SK-N-SH (cell line): ENCODE results near the gene SLC7A8. TPM values are rescaled to one million over a fixed set of nuclear protein-coding genes. Genes with fewer than 3 reads are reported as not detected.

ENCODE experiments used
- CTCF ChIA-PET: fragments of 300-600, 350-600 bp; formaldehyde crosslinking; extraction: SDS; loops from one replicate; lab custom pipeline; 2021; lab: Yijun Ruan, JAX
- POLR2A ChIA-PET: fragments of 350-600 bp; sonication (Branson Sonifier 250); formaldehyde crosslinking; extraction: SDS; loops from one replicate; lab custom pipeline; 2020; ENCODE audit warnings: antibody characterized with exemption, inconsistent platforms; lab: Yijun Ruan, JAX
- DNase-seq: peaks from one replicate; pipeline ENCODE4 v3.0.0; 2012
- H2AFZ ChIP-seq: fragments of 200-600 bp; sonication (generic); 2 replicates; pipeline ENCODE4 v1.8.1; 2016; ENCODE audit warnings: antibody characterized with exemption, mild to moderate bottlenecking, low read depth
- H3F3A ChIP-seq: fragments of 200-600 bp; sonication (generic); replicated peaks from 2 replicates; pipeline ENCODE3; 2016; ENCODE audit warnings: antibody characterized with exemption, mild to moderate bottlenecking; ENCODE audit not compliant: insufficient read depth
- H3K27ac ChIP-seq, 2 experiments: fragments of 200-500 bp in 1 of 2; fragments of 200-600 bp in 1 of 2; sonication (Bioruptor generic) in 1 of 2; sonication (generic), shearing (Covaris generic) in 1 of 2; 2 replicates each; pipeline versions ENCODE4 v1.5.1 to v1.6.1; 2014 to 2016; ENCODE audit warnings: low read depth in 2 of 2, inconsistent platforms in 1 of 2, low read length in 1 of 2, mild to moderate bottlenecking in 1 of 2, mixed read lengths in 1 of 2
- H3K27me3 ChIP-seq: fragments of 200-600 bp; sonication (generic), shearing (Covaris generic); 2 replicates; pipeline ENCODE4 v1.6.1; 2016; ENCODE audit warnings: mixed run types; ENCODE audit not compliant: insufficient read depth
- H3K36me3 ChIP-seq, 2 experiments: fragments of 200-500 bp in 1 of 2; fragments of 200-600 bp in 1 of 2; sonication (Bioruptor generic) in 1 of 2; sonication (generic) in 1 of 2; replicated peaks in 1 of 2; 2 replicates each; pipeline versions ENCODE3 to v1.5.1; 2014 to 2016; ENCODE audit warnings: low read length in 1 of 2, mild to moderate bottlenecking in 1 of 2; ENCODE audit not compliant: insufficient read depth in 2 of 2, control insufficient read depth in 1 of 2
- H3K4me1 ChIP-seq, 2 experiments: fragments of 200-500 bp in 1 of 2; fragments of 200-600 bp in 1 of 2; sonication (Bioruptor generic) in 1 of 2; sonication (generic), shearing (Covaris generic) in 1 of 2; 2 replicates each; pipeline versions ENCODE4 v1.5.1 to v1.6.1; 2014 to 2016; ENCODE audit warnings: low read depth in 1 of 2, low read length in 1 of 2, mixed run types in 1 of 2; ENCODE audit not compliant: insufficient read depth in 2 of 2, control insufficient read depth in 1 of 2
- H3K4me2 ChIP-seq: fragments of 200-600 bp; sonication (generic), shearing (Covaris generic); 2 replicates; pipeline ENCODE4 v1.6.1; 2017; ENCODE audit warnings: mixed run types
- H3K4me3 ChIP-seq, 2 experiments: fragments of 200-500 bp in 1 of 2; fragments of 200-600 bp in 1 of 2; sonication (Bioruptor generic) in 1 of 2; sonication (generic), shearing (Covaris generic) in 1 of 2; 2 replicates each; pipeline versions ENCODE4 v1.5.1 to v1.8.1; 2014 to 2016; ENCODE audit warnings: low read depth in 2 of 2, inconsistent platforms in 1 of 2, low read length in 1 of 2, mild to moderate bottlenecking in 1 of 2, mixed read lengths in 1 of 2, moderate library complexity in 1 of 2
- H3K79me2 ChIP-seq: fragments of 200-600 bp; sonication (generic); 2 replicates; pipeline ENCODE4 v1.8.1; 2017; ENCODE audit warnings: mild to moderate bottlenecking; ENCODE audit not compliant: insufficient read depth
- H3K9ac ChIP-seq: fragments of 200-600 bp; sonication (generic); 2 replicates; pipeline ENCODE4 v1.6.1; 2017; ENCODE audit warnings: mixed run types
- H3K9me2 ChIP-seq: fragments of 200-600 bp; sonication (generic); 2 replicates; pipeline ENCODE4 v1.6.1; 2017; ENCODE audit warnings: mixed run types
- H3K9me3 ChIP-seq: fragments of 200-600 bp; sonication (generic); 2 replicates; pipeline ENCODE4 v1.6.1; 2017; ENCODE audit warnings: mixed run types, mild to moderate bottlenecking, moderate library complexity
- H4K20me1 ChIP-seq: fragments of 200-600 bp; sonication (generic); 2 replicates; pipeline ENCODE4 v1.6.1; 2017; ENCODE audit warnings: mild to moderate bottlenecking, mixed run types; ENCODE audit not compliant: insufficient read depth
- EP300 ChIP-seq, 2 experiments: IDR thresholded peaks; 2 replicates each; pipeline versions ENCODE4 v1.4.0 to v1.6.1; 2012; ENCODE audit warnings: borderline replicate concordance in 1 of 2, low read depth in 1 of 2, low read length in 1 of 2
- EZH2phosphoT487 ChIP-seq: fragments of 200-600 bp; sonication (generic); IDR thresholded peaks from 2 replicates; pipeline ENCODE4 v1.6.1; 2017; ENCODE audit warnings: low read depth, mixed run types, mild to moderate bottlenecking, antibody characterized with exemption, moderate library complexity, borderline replicate concordance
- FOSL2 ChIP-seq: IDR thresholded peaks from 2 replicates; pipeline ENCODE4 v1.4.0; 2012; ENCODE audit warnings: low read depth, mild to moderate bottlenecking, moderate library complexity, borderline replicate concordance
- GABPA ChIP-seq: IDR thresholded peaks from 2 replicates; pipeline ENCODE4 v1.4.0; 2012; ENCODE audit warnings: low read depth, mild to moderate bottlenecking
- GATA2 ChIP-seq: sonication (generic); formaldehyde crosslinking; IDR thresholded peaks from 2 replicates; pipeline ENCODE4 v1.5.0; 2020; ENCODE audit warnings: mild to moderate bottlenecking, missing genetic modification reagents
- IRF3 ChIP-seq: fragments of 150-350 bp; IDR thresholded peaks from 2 replicates; pipeline ENCODE4 v1.6.1; 2016; ENCODE audit warnings: mild to moderate bottlenecking, low read depth, low read length
- JUND ChIP-seq: IDR thresholded peaks from 2 replicates; pipeline ENCODE4 v1.4.0; 2012
- MEF2A ChIP-seq: IDR thresholded peaks from 2 replicates; pipeline ENCODE4 v1.4.0; 2012; ENCODE audit warnings: low read depth, borderline replicate concordance
- PBX3 ChIP-seq: IDR thresholded peaks from 2 replicates; pipeline ENCODE4; 2012
- POLR2AphosphoS5 ChIP-seq: IDR thresholded peaks from 2 replicates; pipeline ENCODE4 v1.6.1; 2012; ENCODE audit warnings: low read depth, low read length
- RFX5 ChIP-seq: IDR thresholded peaks from 2 replicates; pipeline ENCODE4 v1.6.1; 2012; ENCODE audit warnings: mild to moderate bottlenecking, improper control_type of control experiment, low read length
- TCF12 ChIP-seq: IDR thresholded peaks from 2 replicates; pipeline ENCODE4 v1.4.0; 2012
- USF1 ChIP-seq: IDR thresholded peaks from 2 replicates; pipeline ENCODE4 v1.4.0; 2012; ENCODE audit warnings: low read depth, borderline replicate concordance
- ZBTB33 ChIP-seq: IDR thresholded peaks from 2 replicates; pipeline ENCODE4 v1.4.0; 2012; ENCODE audit warnings: low read depth, borderline replicate concordance
- WGBS: methylation state at CpG from one replicate; pipeline ENCODE4 v1.1.6; 2017; ENCODE audit warnings: low lambda C conversion rate; 5-methylcytosine and 5-hydroxymethylcytosine counted together
- polyA plus RNA-seq, 3 experiments: library from polyadenylated mRNA; depleted of rRNA; stranded (reverse); fragments of >200 nt; gene quantifications; 2 replicates each; pipeline ENCODE4 v1.2.3, GENCODE V29; 2012

The SLC7A8 gene
- polyA plus RNA-seq, 1 of the 3 experiments (the other 2 are of a cell fraction) = 1.4 TPM

GRCh38 chr14:23085458-23085857 is 98.0 kb downstream of the SLC7A8 start:
- ChIA-PET CTCF (interaction anchor here (0.8 to 7.5 kb wide), 7 partner anchors 8 to 112 kb away, joined by 3 to 73 read pairs (median 6); no protein-coding TSS in a partner anchor), POLR2A (no interaction called here)
- H3K27ac ChIP-seq = no peak overlapping the region
- no peaks in the 10 kb centered on the region for H3K27me3 ChIP-seq
- DNase-seq = no peak
- peaks cover 80% of the 10 kb centered on the region for H3K79me2 ChIP-seq
- no peaks in the 10 kb centered on the region; the same call in 1 of the 2 replicates for H4K20me1 ChIP-seq
- H3K9ac ChIP-seq = no peak overlapping the region
- H3K4me3 ChIP-seq = no peak overlapping the region
- peaks cover 24% of the 10 kb centered on the region for H3F3A ChIP-seq
- peaks cover 66 to 96% of the 10 kb centered on the region in 2 experiments for H3K36me3 ChIP-seq
- no peaks in the 10 kb centered on the region for H3K9me3 ChIP-seq
- H2AFZ ChIP-seq = no peak overlapping the region
- no peak overlapping the region for H3K4me2 ChIP-seq
- no peak for TF ChIP-seq ZBTB33
- TF ChIP-seq, all 33 proteins: peak for 0
- 95% methylated on average over 3 of the region's 3 CpGs for WGBS
- H3K4me1 ChIP-seq = no peaks in the 10 kb centered on the region
- no peaks in the 10 kb centered on the region for H3K9me2 ChIP-seq

- Histone ChIP-seq H3K4me3 (no peak overlapping the region), H3K4me2 (no peak overlapping the region), H3K79me2 (peaks cover 55% of the 10 kb centered on the region), H4K20me1 (no peaks in the 10 kb centered on the region), H3K9ac (no peak overlapping the region), H3K27me3 (no peaks in the 10 kb centered on the region), H2AFZ (no peak overlapping the region), H3K4me1 (peaks cover 0 to 22% of the 10 kb centered on the region in 2 experiments; a peak in 2 of 4 replicates), H3K9me3 (no peaks in the 10 kb centered on the region), H3K27ac (peak overlapping the region in 1 of 2 experiments; percentile 75; a peak in 2 of 4 replicates), H3K9me2 (no peaks in the 10 kb centered on the region), H3K36me3 (peaks cover 71 to 86% of the 10 kb centered on the region in 2 experiments), H3F3A (peaks cover 41% of the 10 kb centered on the region)
- ChIA-PET CTCF (interaction anchor here (1.1 to 5.8 kb wide), 3 partner anchors 9 to 106 kb away, joined by 3 to 68 read pairs (median 10); no protein-coding TSS in a partner anchor), POLR2A (no interaction called here)
- WGBS = 64% methylated on average over 1 of the region's 1 CpG
- TF ChIP-seq RFX5 (no peak), POLR2AphosphoS5 (no peak), TCF12 (no peak), ZBTB33 (no peak), GABPA (no peak), EP300 (IDR thresholded peaks at IDR 0.05; ENCODE audit: borderline replicate concordance in 1 of 2, low read depth in 1 of 2, low read length in 1 of 2) (no peak), FOSL2 (no peak), USF1 (no peak), GATA2 (CRISPR knock-in tag) (no peak), EZH2phosphoT487 (no peak), IRF3 (no peak), JUND (no peak), MEF2A (no peak), PBX3 (no peak)
- no peak for DNase-seq
Measured at GRCh38 chr14:23080474-23080873, 103.0 kb downstream of the SLC7A8 start.
